Measurements from ENCODE around the gene ADAP1. TPM values are rescaled to one million over a fixed set of nuclear protein-coding genes. Genes with fewer than 3 reads are reported as not detected.
A peak's percentile ranks its signal among the peaks of the same experiment; 100 is the strongest.

ADAP1 gene
- total and polyA plus RNA-seq, 2 of the 8 experiments (the other 6 are each of a cell fraction or from before 2014, with no cell fraction given) = 5.8 to 6.1 TPM

- Histone ChIP-seq H3K9me3 (ENCODE audit: insufficient read depth in 2 of 2, low read depth in 1 of 2, low read length in 1 of 2) (peaks cover 0 to 3% of the 10 kb centered on the region in 2 experiments; a peak in 1 of 4 replicates), H3K4me3 (ENCODE audit: extremely low read depth in 1 of 4, insufficient read depth in 2 of 4, low read depth in 3 of 4, low read length in 4 of 4) (no peak overlapping the region), H4K8ac (ENCODE audit: extremely low read depth, insufficient read depth, low read length) (no peak overlapping the region), H2BK120ac (replicated peaks; ENCODE audit: low read depth, low read length) (no peak overlapping the region), H3K36me3 (ENCODE audit: control insufficient read depth in 2 of 4, insufficient read depth in 4 of 4, low read length in 3 of 4) (no peaks in the 10 kb centered on the region), H2BK5ac (ENCODE audit: low read depth, low read length) (no peak overlapping the region), H3K23ac (ENCODE audit: insufficient read length) (no peak overlapping the region), H3K23me2 (ENCODE audit: low read depth, low read length) (peaks cover 4% of the 10 kb centered on the region; the same call in 1 of the 2 replicates), H3K18ac (ENCODE audit: extremely low read depth, low read length) (no peak overlapping the region), H3K14ac (ENCODE audit: insufficient read length) (no peak overlapping the region), H3K79me2 (ENCODE audit: control insufficient read depth in 1 of 2, insufficient read depth in 2 of 2, low read length in 2 of 2) (no peaks in the 10 kb centered on the region), H3K56ac (replicated peaks; ENCODE audit: insufficient read length, low read depth, low read length) (no peak overlapping the region), H3K27ac (ENCODE audit: low read depth, low read length) (no peak overlapping the region), H4K20me1 (replicated peaks in 1 of 2; ENCODE audit: control insufficient read depth in 1 of 2, insufficient read depth in 2 of 2, low read length in 2 of 2) (no peaks in the 10 kb centered on the region), H2AK5ac (ENCODE audit: low read depth, low read length) (no peak overlapping the region), H4K5ac (ENCODE audit: insufficient read length, low read depth, low read length) (no peak overlapping the region), H2BK15ac (ENCODE audit: low read length) (0 out of 2 replicates have a peak overlapping the region, but pooled peaks have one; percentile 23), H4K91ac (replicated peaks; ENCODE audit: insufficient read length, low read length) (no peak overlapping the region), H3K9ac (replicated peaks in 1 of 4; ENCODE audit: extremely low read depth in 1 of 4, low read depth in 3 of 4, low read length in 3 of 4) (no peak overlapping the region), H2AFZ (ENCODE audit: low read length) (no peak overlapping the region), H3K4me2 (ENCODE audit: insufficient read depth in 1 of 2, low read depth in 2 of 2, low read length in 2 of 2) (no peak overlapping the region), H2BK12ac (ENCODE audit: low read depth, low read length) (no peak overlapping the region), H3K4me1 (replicated peaks in 1 of 4; ENCODE audit: control insufficient read depth in 3 of 4, insufficient read depth in 4 of 4, low read length in 3 of 4) (peaks cover 0 to 11% (median 5%) of the 10 kb centered on the region in 4 experiments; a peak in 5 of 7 replicates), H3K4ac (replicated peaks; ENCODE audit: insufficient read length, low read depth, low read length) (no peak overlapping the region), H3K79me1 (ENCODE audit: low read depth, low read length) (no peaks in the 10 kb centered on the region), H3K27me3 (replicated peaks in 1 of 4; ENCODE audit: control insufficient read depth in 3 of 4, extremely low read depth in 1 of 4, insufficient read depth in 3 of 4, low read length in 3 of 4) (peaks cover 2 to 26% (median 19%) of the 10 kb centered on the region in 4 experiments; a peak in 6 of 7 replicates), H2BK20ac (ENCODE audit: low read length) (no peak overlapping the region)
- POLR2A ChIA-PET (ENCODE audit: partially characterized antibody) = interaction anchor here (0.9 kb wide), 1 partner anchor 11 kb away, joined by 3 read pairs; no protein-coding TSS in a partner anchor
- 93% methylated on average over 10 of the region's 10 CpGs; no CpG with 5 or more reads in 1 of the 2 experiments for WGBS, 2 experiments (ENCODE audit: extremely low coverage in 1 of 2, insufficient coverage in 1 of 2, insufficient read length in 1 of 2, insufficient replicate concordance in 2 of 2, low coverage in 1 of 2, low lambda C conversion rate in 2 of 2, missing lambda C conversion rate in 1 of 2)
- DNase-seq (ENCODE audit: low read depth in 1 of 2, low spot score in 2 of 2) (no peak), FAIRE-seq (no peak)
- TF ChIP-seq JUN (IDR thresholded peaks at IDR 0.05; ENCODE audit: low read depth, low read length) = no peak
- TF ChIP-seq EZH2 (IDR thresholded peaks at IDR 0.05; ENCODE audit: low read depth, low read length, severe bottlenecking) = no peak
- no peak for TF ChIP-seq HDAC6 (IDR thresholded peaks at IDR 0.05; ENCODE audit: low read depth, low read length)
- no peak for TF ChIP-seq SIN3A (conservative IDR thresholded peaks at IDR 0.05 in 1 of 2, IDR thresholded peaks at IDR 0.05 in 1 of 2; ENCODE audit: low read depth in 1 of 2, low read length in 2 of 2)
- TF ChIP-seq POLR2A (IDR thresholded peaks at IDR 0.05; ENCODE audit: control extremely low read depth in 1 of 2, low read depth in 2 of 2, low read length in 2 of 2) = no peak
- TF ChIP-seq E2F6 (IDR thresholded peaks at IDR 0.05) = no peak
- no peak for TF ChIP-seq RBBP5 (IDR thresholded peaks at IDR 0.05; ENCODE audit: borderline replicate concordance, low read depth, low read length)
- no peak for TF ChIP-seq TAF1 (IDR thresholded peaks at IDR 0.05; ENCODE audit: low read depth, low read length)
- TF ChIP-seq RNF2 (IDR thresholded peaks at IDR 0.05; ENCODE audit: borderline replicate concordance, low read depth, low read length, missing control alignments, poor library complexity, severe bottlenecking) = no peak
- TF ChIP-seq BCL11A (IDR thresholded peaks at IDR 0.05; ENCODE audit: low read depth in 2 of 2, low read length in 2 of 2) = no peak
- TF ChIP-seq CHD2 (IDR thresholded peaks at IDR 0.05; ENCODE audit: low read length) = no peak
- TF ChIP-seq FOSL1 (IDR thresholded peaks at IDR 0.05; ENCODE audit: insufficient read depth, low read depth, low read length) = no peak
- CTCF ChIA-PET (ENCODE audit: partially characterized antibody) = interaction anchor here (0.9 to 4.6 kb wide), 7 partner anchors 11 to 109 kb away, joined by 3 to 37 read pairs (median 7); partner anchors contain the start of gene COX19
Measured at GRCh38 chr7:956031-956430, 1.6 kb upstream of the ADAP1 start.
